HG03108 (cell line): Measurements from ENCODE around the gene HOXD11.

Experiments used
- ATAC-seq: cut with Tn5 transposase; IDR thresholded peaks from one replicate; pipeline ENCODE4 v1.9.1; 2021; ENCODE audit warnings: moderate library complexity; ENCODE audit not compliant: unreplicated experiment

The HOXD11 gene

DNA sequence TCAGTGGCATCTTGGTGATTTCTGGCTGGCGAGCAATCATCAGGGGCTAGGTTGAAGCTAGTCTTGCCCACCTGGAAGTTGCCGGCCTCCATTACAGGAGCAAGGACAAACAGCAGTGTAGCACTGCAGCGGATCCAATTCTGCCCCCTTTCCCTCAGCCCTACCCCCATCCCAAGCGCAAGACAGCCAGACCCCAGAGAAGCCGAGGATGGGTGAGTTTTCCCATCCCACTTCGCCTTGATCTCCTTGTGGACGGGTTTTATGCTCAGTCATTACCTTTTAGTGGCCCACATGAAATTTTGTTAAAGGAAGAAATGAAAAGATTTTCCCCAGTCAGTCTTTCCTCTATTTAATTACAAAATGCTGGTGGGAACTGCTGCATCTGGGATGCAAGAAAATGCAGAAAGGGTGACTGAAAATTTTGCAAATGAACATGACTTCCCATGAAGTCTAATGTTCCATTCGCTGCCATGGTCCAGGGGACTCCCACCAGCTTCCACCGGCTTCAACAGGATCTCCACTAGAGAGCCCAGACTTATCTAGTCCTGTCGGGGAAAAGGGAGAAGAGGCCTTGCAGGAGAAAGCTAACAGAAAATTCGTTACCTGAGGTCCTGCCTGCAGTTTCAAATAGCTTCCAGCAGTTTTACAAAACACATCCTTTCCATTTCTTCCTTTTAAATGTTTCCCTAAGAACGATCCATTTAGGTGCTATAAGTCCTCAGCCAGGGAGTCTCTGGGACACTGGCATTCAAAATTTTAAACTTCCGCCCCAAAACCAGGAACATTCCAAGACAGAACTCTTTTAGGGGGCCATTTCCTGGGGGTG is 13.5 kb downstream of the HOXD11 start:
- ATAC-seq: no peak

GRCh38 chr2:176121190-176122051 is 14.3 kb downstream of the HOXD11 start:
- no peak for ATAC-seq

- no peak for ATAC-seq
These were observed 15.1 kb downstream of the HOXD11 start for GRCh38 chr2:176122052-176122682.

GRCh38 chr2:176122683-176123410 is 15.8 kb downstream of the HOXD11 start, which contains the start of gene HOXD9:
Gene HOXD9 (plus strand): TSS chr2:176122719. CDS start chr2:176122769, 50 bp downstream.
- ATAC-seq: no peak

DNA sequence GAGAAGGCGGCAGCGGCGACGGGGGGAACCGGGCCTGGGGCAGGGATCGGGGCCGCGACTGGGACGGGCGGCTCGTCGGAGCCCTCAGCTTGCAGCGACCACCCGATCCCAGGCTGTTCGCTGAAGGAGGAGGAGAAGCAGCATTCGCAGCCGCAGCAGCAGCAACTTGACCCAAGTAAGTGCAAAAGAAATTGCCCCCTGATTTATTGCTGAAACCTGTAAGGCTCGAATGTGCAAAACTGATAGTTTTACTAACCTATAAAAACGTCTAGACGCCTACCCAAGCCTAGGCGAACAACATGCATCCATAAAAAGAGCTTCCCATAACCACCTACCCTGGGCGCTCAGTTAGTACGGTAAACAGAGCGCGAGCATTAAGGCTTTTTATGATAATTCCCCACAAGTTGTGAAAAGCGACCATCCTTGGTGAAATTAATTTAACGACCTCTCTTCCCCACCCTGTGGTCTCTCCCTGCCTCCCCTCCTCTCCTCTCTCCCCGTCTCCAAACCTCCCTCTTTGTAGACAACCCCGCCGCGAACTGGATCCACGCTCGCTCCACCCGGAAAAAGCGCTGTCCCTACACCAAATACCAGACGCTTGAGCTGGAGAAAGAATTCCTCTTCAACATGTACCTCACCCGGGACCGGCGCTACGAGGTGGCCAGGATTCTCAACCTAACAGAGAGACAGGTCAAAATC is 16.5 kb downstream of the HOXD11 start:
- no peak for ATAC-seq

DNA sequence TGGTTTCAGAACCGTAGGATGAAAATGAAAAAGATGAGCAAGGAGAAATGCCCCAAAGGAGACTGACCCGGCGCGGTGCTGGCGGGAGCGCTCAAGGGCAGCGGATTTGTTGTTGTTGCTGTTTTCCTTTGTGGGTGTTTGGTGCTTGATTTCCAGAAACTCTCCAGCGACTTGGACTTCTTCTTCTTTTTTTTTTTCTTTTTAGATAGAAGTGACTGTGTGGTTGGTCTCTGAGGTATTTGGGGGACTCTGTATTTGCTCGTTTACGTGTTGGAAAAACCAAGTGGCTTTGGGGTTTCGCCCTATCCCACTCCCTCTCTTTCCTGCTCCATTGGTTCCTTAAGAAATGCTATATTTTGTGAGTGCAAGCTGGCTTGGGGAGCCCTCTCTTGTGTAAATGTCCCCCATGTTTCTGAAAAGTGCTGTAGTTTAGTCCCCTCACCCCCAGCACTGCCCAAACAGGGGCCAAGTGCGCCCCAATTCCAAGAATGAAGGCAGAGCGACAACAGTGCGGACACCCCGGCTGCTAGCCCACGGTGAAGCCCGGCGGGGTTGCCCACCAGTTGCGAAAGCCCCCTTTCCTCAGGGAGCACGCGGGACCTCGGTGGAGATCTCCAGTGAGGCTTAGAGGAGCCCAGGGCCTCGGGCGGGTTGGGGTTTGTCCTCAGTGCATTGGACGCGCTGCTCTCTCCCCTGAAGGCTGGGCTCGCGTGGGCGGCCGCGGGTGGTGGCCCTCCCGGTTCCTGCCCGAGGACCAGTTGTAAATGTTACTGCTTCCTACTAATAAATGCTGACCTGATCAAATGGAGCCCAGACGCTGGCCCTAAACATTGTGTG is 17.2 kb downstream of the HOXD11 start:
- no peak for ATAC-seq

GRCh38 chr2:176124947-176125771 is 18.1 kb downstream of the HOXD11 start:
- no peak for ATAC-seq

DNA sequence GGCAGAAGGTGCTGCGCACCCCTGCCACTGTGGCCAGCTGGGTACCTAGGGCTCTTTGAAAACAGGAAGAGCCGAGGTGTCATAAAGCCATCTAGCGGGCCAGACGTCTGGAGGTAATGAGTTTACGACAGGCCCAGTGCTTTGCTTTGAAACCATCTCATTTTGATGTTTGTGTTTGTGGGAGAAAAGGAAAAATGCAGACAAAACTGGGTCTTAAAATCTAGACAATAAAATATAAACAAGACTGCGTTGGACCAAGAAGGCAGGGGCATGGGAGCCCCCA is 18.6 kb downstream of the HOXD11 start:
- no peak for ATAC-seq

- ATAC-seq: no peak
These were observed 20.1 kb downstream of the HOXD11 start for GRCh38 chr2:176126929-176127773.

DNA sequence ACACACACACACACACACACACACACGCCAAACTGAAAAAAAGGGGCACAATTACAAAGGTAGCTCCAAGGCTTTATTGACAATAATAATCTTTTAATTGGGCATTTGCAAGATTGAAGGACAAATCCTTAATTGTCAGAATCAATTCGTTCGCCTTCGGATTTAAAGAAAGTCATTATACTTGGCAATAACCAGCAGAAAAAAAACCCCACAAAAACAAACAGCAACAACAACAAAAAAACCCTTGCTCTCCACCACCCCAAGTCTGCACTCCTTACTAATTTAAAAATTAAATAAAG is 20.6 kb downstream of the HOXD11 start:
- ATAC-seq: no peak

DNA sequence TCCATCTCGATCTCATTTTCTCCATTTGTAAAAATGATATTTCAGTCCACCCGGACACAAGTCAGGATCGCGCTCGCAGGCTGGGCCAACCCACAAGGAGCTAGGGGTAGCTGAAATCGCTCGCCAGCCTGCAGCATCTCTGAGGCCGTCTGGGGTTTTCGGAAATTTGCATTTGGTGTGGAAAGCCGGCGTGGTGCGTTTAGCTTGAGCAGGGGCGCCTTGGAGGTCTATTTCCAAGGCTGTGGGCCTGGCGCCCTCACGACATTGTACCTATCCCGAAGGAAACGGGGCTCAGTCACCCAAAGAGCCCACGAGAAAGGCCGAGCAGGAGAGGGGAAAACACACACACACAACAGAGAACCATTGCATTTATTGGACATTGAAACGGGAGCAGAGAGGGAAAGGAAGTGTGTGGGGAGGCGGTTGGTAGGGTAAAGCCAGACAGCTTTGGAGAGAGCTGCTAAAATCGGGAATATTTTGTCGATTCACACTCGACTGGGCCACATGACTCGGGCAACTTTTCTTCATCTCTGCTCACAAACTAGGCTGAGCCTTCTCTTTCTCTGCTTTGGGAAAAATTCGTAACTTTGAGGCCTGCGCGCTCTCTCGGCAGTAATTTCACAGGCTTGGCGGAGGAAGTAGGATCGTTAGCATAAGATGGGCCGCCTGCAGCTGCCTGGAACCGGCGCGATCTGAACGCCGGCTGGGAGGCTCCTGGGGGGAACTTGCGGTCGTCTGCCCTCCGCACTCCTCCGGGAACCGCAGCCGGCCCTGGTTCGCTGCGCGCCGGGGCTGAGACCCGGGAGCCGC is 21.3 kb downstream of the HOXD11 start:
- ATAC-seq: no peak

DNA sequence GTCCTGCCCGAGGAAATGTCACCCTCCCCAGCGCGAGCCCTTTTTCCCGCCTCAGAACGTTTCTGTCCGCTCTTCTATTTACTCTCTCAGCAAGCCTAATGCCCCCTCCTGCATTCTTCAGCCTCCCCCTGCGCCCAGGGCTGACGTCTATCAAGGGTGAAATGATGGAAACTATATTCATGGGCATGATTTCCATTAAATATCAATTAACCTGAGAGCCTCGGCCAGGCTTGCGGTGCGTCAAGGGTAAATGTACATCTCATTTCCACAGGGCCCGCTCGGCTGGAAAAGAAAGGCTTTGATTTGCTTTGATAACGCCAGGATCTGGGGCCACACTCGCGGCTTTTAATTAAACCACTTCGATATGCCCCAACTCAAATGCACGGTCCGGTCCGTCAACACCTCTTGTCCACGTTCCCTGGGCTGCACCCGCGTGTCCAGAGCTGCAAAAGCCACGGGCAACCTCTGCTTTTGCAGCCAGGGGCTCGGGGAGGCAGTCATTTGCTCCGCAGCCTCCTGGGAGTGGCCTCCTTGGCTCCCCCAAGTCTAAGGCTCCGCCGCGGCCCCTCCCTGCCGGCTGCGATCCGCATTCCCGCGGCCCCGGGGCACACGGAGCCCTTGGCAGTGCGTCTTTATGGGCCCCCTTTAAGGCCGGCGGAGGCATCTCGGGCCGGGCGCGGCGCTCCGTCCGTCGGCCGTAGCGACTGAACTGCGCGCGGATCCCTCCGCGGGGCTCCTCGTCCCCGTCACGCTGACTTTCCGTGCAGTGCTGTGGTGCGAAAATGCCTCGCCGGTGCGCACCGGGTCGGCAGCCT is 22.1 kb downstream of the HOXD11 start, which contains the start of gene HOXD8:
Gene HOXD8, plus strand, starts transcription at position 724 of the 815 bp plus-strand sequence. CDS start 662 bp downstream, outside the sequence.
- ATAC-seq: no peak

DNA sequence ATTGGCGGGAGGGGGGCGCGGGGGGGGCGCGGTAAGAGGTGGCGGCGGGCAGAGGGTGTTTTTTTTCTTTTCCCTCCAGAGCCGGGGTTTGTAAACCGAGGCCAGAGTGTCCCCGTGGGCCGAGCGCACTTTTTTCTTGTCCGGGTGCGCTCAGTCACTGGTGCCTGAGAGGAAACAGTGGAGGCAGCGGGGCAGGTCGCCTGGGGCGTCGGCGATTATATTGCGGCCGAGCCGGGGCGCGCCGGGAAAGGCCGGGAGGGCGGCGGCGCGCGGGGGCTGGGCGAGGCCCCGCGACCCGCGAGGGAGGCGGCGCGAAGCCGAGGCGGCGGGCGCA is 22.7 kb downstream of the HOXD11 start:
- no peak for ATAC-seq

DNA sequence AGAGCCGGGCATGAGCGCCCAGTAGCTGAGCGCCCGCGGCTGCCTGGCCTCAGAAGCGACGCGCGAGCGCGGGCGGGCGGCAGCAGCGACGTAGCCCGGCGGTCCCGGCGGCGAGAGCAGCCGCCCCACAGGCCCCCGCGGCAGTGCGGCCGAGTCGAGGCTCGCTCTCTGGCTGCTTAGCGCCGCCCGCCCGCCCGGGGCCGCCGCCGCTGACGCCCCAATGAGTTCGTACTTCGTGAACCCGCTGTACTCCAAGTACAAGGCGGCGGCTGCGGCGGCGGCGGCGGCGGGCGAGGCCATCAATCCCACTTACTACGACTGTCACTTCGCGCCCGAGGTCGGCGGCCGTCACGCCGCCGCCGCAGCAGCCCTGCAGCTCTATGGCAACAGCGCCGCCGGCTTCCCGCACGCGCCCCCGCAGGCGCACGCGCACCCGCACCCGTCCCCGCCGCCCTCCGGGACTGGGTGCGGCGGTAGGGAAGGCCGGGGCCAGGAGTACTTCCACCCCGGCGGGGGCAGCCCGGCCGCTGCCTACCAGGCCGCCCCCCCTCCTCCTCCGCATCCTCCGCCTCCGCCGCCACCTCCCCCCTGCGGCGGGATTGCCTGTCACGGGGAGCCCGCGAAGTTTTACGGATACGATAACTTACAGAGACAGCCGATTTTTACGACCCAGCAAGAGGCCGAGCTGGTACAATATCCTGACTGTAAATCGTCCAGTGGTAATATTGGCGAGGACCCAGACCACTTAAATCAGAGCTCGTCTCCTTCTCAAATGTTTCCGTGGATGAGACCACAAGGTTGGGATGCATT is 23.3 kb downstream of the HOXD11 start:
- ATAC-seq: no peak
